NCI-H146 (cell line): ENCODE measurements around the gene KCTD6.
"Not testable (repeated sequence)": the region's sequence is repeated elsewhere in the genome, so short reads cannot be mapped to it uniquely, and the experiment has no call there.

ENCODE experiments used
- DNase-seq: peaks from one replicate; lab custom pipeline; 2025; lab: John Stamatoyannopoulos, UW

Gene KCTD6

GRCh38 chr3:58524326-58524888 is 32.5 kb downstream of the KCTD6 start:
- no peak for DNase-seq

GRCh38 chr3:58526515-58526957 is 34.6 kb downstream of the KCTD6 start:
- DNase-seq, result no peak

GRCh38 chr3:58527440-58527839 is 35.5 kb downstream of the KCTD6 start:
- not testable (repeated sequence) for DNase-seq

- no peak for DNase-seq
Observed at GRCh38 chr3:58528629-58529028, 36.7 kb downstream of the KCTD6 start.

GRCh38 chr3:58529516-58530353 is 37.8 kb downstream of the KCTD6 start:
- no peak for DNase-seq

- no peak for DNase-seq
Observed at GRCh38 chr3:58530354-58530865, 38.5 kb downstream of the KCTD6 start.

GRCh38 chr3:58531555-58531954 is 39.7 kb downstream of the KCTD6 start:
- DNase-seq, result no peak

- DNase-seq, result no peak
Observed at GRCh38 chr3:58531956-58532355, 40.1 kb downstream of the KCTD6 start.

- DNase-seq, result peak; percentile 61
Observed at GRCh38 chr3:58532794-58533220, 40.9 kb downstream of the KCTD6 start.

GRCh38 chr3:58534592-58535494 is 42.9 kb downstream of the KCTD6 start:
- no peak for DNase-seq

- DNase-seq, result peak; percentile 49
Observed at GRCh38 chr3:58535531-58536500, 43.9 kb downstream of the KCTD6 start.

- no peak for DNase-seq
Observed at GRCh38 chr3:58536501-58537411, 44.9 kb downstream of the KCTD6 start, which contains the start of gene ACOX2. TSS of gene ACOX2 (minus strand) at chr3:58537190. CDS start at chr3:58535106, 2,084 bp downstream.

- no peak for DNase-seq
Observed at GRCh38 chr3:58537412-58538301, 45.8 kb downstream of the KCTD6 start.

GRCh38 chr3:58539626-58540025 is 47.7 kb downstream of the KCTD6 start:
- DNase-seq, result no peak

GRCh38 chr3:58540176-58540858 is 48.4 kb downstream of the KCTD6 start:
- DNase-seq, result no peak

GRCh38 chr3:58544541-58544940 is 52.6 kb downstream of the KCTD6 start:
- no peak for DNase-seq

GRCh38 chr3:58551636-58552180 is 59.8 kb downstream of the KCTD6 start:
- no peak for DNase-seq
